ENCODE measurements around the gene KIF22.
"Not testable (repeated sequence)": the region's sequence is repeated elsewhere in the genome, so short reads cannot be mapped to it uniquely, and the experiment has no call there.

Gene KIF22

DNA sequence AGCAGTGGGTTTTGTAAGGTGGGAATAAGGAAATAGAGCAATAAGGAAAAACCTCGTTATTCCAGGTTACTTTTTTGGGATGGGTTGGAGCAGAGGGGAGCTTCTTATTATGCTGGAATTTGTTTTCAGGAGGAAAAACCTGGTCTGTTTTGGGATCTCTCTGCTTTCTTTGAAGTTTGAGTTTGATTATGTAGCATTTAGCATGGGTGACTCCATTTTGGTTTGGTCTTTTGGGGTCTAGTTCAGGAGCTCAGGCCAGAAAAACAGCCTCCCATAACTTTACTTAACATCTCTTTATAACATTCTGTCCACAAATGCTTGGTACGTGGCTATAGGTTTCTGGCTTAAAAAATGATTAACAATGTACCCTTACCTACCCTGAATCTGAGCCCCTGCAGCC lies 21.0 kb upstream of the KIF22 start:
- H3K4me3 ChIP-seq (ENCODE audit: low read length), result no peak overlapping the region
- DNase-seq (ENCODE audit: low read depth), result no peak
- TF ChIP-seq, protein P1, sequence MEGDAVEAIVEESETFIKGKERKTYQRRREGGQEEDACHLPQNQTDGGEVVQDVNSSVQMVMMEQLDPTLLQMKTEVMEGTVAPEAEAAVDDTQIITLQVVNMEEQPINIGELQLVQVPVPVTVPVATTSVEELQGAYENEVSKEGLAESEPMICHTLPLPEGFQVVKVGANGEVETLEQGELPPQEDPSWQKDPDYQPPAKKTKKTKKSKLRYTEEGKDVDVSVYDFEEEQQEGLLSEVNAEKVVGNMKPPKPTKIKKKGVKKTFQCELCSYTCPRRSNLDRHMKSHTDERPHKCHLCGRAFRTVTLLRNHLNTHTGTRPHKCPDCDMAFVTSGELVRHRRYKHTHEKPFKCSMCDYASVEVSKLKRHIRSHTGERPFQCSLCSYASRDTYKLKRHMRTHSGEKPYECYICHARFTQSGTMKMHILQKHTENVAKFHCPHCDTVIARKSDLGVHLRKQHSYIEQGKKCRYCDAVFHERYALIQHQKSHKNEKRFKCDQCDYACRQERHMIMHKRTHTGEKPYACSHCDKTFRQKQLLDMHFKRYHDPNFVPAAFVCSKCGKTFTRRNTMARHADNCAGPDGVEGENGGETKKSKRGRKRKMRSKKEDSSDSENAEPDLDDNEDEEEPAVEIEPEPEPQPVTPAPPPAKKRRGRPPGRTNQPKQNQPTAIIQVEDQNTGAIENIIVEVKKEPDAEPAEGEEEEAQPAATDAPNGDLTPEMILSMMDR (IDR thresholded peaks at IDR 0.05; ENCODE audit: insufficient read depth, low read depth, low read length, missing control alignments), result no peak

DNA sequence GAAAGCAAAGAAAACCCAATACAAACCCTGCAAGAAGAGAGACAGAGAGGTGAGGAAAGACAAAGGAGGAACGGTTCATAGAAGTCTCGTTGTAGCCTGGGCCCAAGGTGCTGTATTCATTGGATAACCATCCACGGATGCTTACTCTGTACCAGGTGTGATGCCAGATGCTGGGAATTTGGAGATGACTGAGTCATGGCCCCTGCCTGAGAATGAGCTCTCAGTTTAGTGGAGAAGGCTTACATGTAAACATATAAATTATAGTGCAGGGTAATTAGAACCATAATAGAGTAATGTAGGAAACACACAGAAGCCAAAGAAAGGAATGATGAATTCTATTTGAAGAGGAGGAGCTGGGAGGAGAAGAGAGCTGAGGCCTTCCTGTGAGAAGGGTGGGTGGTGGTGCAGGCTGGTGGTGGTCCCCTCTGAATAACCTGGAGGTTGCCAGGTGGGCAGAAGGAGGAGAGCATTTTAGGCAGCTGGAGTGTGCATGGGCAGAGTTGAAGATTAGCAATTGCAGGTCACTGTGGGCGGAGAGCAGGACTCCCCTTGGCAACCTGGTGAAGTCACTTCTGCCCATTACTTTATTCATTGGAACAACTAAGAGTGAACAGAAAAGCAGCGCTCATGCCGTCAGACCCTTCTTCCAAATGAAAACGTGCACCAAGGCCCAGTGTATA lies 20.2 kb upstream of the KIF22 start:
- no peak for DNase-seq (ENCODE audit: low read depth)
- TF ChIP-seq, protein P1 (IDR thresholded peaks at IDR 0.05; ENCODE audit: insufficient read depth, low read depth, low read length, missing control alignments), result no peak
- H3K4me3 ChIP-seq (ENCODE audit: low read length), result no peak overlapping the region

DNA sequence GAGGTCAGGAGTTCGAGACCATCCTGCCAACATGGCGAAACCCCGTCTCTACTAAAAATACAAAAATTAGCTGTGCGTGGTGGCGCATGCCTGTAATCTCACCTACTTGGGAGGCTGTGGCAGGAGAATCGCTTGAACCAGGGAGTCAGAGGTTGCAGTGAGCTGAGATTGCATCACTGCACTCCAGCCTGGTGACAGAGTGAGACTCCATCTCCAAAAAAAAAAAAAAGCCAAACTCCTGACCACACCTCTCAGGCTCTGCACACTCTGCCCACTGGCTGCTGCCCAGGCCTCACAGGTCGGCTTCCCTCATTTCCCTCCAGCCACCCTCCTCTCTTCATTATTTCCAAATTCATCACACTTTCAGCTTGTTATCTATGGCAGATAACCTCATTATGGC lies 18.2 kb upstream of the KIF22 start:
- not testable (repeated sequence) for DNase-seq (ENCODE audit: low read depth); H3K4me3 ChIP-seq (ENCODE audit: low read length)

DNA sequence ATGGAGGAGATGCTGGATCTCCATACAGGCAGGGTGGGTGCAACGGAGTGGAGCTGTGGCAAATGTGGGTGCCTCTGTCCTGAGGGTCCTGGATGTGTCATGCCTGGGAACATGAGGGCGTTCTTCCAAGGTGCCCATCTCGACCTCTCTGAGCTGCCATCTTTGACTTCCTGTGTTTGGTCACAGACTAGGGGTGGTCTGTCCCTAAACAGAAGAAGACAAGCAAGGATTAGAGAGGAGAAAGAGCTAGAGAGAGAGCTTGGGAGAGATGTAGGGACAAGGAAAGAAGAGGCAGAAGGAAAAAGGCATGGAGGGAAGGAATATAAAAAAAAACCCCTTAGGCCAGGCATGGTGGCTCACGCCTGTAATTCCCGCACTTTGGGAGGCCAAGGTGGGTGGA lies 15.8 kb upstream of the KIF22 start:
- H3K4me3 ChIP-seq (ENCODE audit: low read length), result no peak overlapping the region
- TF ChIP-seq, protein P1 (IDR thresholded peaks at IDR 0.05; ENCODE audit: insufficient read depth, low read depth, low read length, missing control alignments), result no peak
- DNase-seq (ENCODE audit: low read depth), result no peak

DNA sequence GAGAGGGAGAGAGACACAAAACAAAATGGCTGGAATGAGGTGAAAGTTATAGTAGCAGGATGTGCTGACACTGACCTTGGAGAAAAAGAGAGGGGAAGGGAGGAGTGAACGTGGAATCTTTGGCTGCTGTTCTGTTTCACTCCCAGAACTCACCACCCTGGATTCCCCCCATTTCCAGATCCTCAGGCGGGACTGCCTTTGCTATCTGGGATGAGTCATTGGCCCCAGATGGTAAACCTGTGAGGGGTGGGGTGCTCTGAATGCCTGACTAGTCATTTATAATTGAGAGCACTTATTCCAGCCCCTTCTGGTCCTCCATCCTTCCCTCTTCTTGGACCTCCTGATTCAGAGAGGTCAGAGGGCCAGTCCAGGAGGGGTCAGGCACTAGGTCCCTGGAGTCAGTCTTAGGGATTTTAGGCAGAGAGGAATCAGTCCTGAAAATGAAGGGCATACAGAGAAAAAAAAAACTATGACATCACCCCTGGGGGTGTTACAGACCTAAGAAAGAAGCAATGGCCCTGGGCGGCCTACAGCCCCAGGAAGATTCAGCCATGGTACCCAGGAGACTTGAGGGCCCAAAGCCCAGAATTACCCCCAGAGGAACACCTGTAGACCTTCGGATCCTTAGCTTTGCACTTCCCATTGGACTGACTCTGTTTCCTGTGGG lies 14.7 kb upstream of the KIF22 start:
- DNase-seq (ENCODE audit: low read depth), result peak; percentile 77
- TF ChIP-seq, protein P1 (IDR thresholded peaks at IDR 0.05; ENCODE audit: insufficient read depth, low read depth, low read length, missing control alignments), result no peak

DNA sequence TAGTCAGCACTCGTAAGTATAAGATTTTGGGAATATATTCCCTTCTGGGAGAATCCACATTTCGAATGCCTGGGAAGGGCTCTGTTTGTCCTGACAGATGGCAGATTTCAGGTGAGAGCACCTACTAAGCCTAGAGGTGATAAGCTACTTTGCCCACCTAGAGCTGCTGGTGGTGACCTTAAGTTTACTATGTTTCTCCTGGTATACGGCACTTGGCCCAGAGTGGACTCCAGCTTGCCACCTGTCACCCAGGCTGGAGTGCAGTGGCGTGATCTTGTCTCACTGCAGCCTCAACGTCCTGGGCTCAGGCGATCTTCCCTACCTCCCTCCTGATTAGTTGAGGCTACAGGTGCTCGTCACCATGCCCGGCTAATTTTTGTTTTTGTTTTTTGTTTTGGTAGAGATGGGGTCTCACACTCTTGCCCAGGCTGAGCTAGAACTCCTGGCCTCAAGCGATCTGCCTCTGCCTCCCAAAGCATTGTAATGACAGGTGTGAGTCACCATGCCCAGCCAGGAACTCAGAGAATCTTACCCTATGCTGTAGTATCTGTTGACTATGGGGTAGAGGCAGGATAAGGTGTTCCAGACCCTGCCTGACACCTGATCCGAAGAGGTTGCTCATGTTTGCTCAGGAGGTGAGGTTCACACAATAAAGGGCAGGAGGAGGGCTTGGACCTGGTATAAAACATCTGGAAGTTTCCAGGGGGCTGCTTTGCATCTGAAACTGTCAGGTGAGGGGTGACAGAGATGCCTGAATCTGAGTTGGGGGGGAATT lies 12.8 kb upstream of the KIF22 start, which contains the start of gene ZG16:
Gene ZG16 (plus strand): TSS at position 681 of the 775 bp plus-strand sequence. CDS start 1,011 bp downstream, outside the sequence.
- H3K4me3 ChIP-seq (ENCODE audit: low read length), result no peak within 1 kb of the TSS
- TF ChIP-seq, protein P1 (IDR thresholded peaks at IDR 0.05; ENCODE audit: insufficient read depth, low read depth, low read length, missing control alignments), result no peak
- DNase-seq (ENCODE audit: low read depth), result peak; percentile 21

More for the DNA sequence above, 14.7 kb upstream of the KIF22 start:
- H3K4me3 ChIP-seq (ENCODE audit: low read length), result no peak overlapping the region

DNA sequence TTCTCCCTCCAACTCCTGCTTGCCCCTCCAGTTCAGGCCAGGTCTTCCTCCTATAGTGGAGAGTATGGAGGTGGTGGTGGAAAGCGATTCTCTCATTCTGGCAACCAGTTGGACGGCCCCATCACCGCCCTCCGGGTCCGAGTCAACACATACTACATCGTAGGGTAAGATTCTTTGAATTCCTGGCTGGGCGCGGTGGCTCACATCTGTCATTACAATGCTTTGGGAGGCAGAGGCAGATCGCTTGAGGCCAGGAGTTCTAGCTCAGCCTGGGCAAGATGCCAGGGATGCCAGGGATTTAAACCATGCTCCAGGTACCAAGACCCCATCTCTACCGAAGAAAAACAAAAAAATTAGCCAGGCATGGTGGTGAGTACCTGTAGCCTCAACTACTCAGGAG lies 11.1 kb upstream of the KIF22 start:
- TF ChIP-seq, protein P1 (IDR thresholded peaks at IDR 0.05; ENCODE audit: insufficient read depth, low read depth, low read length, missing control alignments), result no peak
- H3K4me3 ChIP-seq (ENCODE audit: low read length), result no peak overlapping the region
- DNase-seq (ENCODE audit: low read depth), result peak; percentile 81

DNA sequence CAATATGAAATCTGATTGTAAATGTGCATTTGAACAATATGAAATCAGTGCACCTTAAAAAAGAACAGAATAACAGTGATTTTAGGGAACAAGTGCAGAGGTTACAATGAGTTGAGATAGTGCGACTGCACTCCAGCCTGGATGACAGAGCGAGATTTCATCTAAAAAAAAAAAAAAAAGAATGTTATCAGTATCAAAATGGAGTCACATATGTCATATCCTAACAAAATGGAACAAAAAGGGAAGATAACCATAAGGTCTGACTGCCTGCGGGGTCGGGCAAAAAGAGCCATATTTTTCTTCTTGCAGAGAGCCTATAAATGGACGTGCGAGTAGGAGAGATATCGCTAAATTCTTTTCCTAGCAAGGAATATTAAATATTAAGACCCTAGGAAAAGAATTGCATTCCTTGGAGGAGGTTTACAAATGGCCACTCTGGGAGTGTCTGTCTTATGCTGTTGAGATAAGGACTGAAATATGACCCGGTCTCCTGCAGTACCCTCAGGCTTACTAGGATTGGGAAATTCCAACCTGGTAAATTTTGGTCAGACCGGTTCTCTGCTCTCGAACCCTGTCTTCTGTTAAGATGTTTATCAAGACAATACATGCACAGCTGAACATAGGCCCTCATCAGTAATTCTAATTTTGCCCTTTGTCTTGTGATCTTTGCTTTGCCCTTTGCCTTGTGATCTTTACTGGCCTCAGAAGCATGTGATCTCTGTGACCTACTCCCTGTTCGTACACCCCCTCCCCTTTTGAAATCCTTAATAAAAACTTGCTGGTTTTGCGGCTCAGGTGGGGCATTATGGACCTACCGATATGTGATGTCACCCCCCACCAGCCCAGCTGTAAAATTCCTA lies 7.2 kb upstream of the KIF22 start:
- DNase-seq (ENCODE audit: low read depth), result peak; percentile 71

More for the DNA sequence above, 7.2 kb upstream of the KIF22 start:
- H3K4me3 ChIP-seq (ENCODE audit: low read length), result not testable (repeated sequence)
